Measurements from ENCODE around the gene TBX18.

TBX18 gene

DNA sequence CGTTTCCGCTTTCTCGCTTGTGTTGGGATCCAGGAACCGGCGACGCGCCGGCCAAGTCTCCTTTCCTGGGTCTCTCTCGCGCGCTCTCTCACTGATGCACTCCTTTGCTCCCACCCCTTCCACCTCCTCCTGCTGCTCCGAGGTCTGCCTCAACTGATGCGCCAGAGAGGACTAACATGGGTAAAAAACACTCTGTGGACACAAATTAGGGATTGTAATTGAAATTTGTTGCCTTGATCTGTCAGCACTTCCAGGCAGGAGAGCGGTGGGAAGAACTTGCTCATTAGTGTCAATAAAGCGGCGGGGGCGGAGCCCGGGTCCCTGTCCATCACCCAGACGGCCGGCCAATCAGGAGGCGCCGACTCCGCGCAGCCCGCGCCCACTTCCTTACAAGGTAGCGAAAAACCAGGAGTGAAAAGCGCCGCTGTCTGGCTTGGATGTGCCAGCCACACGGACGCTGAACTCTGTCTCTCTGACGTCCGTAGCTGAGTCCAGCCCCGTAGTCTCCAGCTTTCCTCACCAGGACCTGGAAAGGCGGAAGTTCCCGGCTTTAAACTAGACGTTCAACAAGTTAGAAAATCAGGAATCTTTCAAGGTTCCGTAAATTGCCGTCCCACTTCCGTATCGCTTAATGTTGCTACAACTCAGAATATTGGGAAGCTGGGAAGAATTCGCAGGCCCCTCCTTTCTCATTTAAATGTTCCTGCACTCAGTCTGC lies at the start of gene TBX18:
Gene TBX18 (minus strand): TSS at position 267 of the 718 bp plus-strand sequence. CDS start 417 bp downstream, outside the sequence.
- peak; percentile 60 to 73 (median 68) for DNase-seq

DNA sequence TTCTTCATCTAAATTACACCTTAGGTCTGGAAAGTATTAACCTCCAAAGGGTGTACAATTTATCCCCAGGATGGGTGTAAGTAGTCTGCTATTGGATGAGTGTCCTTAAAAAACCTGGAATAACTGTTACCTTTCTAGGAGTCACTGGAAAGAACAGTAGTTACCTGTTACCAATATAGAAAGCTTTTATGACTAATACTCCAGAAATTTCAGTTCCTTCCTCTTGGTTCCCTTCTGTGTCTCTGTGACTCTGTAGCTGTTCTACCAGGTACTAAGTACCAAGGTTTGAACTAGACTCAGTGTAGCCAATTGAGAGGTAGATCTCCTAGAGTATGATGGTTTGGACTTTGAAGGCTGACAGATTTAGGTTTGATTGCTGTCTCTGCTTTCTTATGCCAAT lies 47.0 kb upstream of the TBX18 start:
- DNase-seq = no peak

- DNase-seq = no peak
These were observed 45.1 kb upstream of the TBX18 start for GRCh38 chr6:84809455-84809854.

DNA sequence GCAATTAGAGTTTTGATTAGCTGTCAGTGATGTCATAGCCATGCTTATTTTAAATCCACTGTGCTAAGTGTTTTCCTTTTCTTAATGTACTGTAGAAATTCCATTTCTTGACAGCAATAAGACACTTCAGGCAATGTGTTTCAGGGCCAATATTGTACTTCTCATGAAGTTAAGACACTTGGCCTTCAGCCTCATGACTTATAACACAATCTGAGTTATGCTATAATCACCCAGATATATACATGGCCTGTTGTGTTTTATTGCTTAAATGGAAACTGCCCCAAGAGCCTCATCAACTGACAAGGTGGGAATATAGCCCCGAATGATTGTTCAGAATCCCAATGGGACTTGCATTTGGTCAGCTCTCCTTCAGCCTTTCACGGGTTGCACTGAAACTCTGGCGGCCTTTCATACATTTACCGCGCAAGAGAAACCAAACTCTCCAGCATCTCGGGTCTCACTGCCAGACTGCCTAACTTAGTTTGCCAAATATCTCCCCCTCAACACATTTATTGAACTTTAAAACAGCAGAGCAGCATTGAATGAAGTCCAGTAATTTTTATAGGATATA lies 44.2 kb upstream of the TBX18 start:
- DNase-seq = no peak

DNA sequence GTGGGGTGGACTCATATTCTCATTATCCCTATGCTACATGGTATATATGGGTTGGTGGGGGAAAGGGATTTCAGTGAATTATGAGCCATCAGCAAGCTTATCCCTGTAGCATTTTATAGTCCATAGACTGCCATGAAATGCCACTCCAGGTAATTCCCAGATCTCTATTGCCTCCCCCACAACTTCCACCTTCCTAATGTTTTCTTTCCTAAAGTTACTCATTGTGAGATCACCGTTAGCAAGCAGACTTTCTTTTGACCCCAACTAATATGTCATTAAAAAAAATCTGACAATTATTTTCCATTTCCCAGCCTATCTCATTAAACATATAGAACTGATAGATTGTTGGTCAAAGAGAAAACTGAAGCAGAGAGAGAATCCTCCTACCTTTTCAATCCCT lies 40.7 kb upstream of the TBX18 start:
- DNase-seq = no peak

DNA sequence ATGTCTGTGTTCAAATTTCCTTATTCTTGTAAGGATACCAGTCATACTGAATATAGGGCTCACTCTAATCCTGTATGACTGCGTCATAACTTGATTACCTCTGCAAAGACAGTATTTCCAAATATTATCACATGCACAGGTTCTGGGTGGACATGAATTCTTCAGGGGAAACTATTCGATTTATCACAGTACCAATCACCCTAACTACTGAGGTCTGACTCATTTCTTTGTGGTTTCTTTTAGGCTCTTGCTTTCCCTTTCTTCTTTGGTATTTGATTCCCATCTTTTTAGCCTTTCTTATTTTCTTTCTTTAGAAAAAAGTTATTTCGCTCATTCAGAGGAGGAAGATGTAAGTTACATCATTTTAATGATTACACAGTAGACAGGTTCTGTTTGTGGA lies 40.3 kb upstream of the TBX18 start:
- DNase-seq = no peak

DNA sequence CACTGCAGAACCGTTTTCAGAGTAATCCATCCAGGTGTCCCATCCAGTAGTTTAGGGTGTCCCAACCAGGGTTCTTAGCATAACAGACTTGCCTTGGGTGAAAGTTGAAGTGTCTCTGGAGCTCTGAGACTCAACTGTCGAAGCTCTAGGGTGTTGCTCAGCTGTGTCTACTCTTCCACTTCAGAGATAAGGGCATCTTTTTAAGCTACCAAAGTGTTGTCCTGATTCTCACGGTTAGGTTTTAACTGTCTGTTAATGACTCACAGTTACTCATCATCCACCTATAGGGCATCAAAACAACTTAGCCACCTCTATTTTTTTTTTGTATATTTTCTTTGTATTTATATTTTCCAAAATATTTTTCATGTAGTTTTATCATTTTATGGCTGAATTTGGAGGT lies 36.9 kb upstream of the TBX18 start:
- no peak for DNase-seq

- no peak for DNase-seq
These were observed 33.9 kb upstream of the TBX18 start for GRCh38 chr6:84798257-84798656.

DNA sequence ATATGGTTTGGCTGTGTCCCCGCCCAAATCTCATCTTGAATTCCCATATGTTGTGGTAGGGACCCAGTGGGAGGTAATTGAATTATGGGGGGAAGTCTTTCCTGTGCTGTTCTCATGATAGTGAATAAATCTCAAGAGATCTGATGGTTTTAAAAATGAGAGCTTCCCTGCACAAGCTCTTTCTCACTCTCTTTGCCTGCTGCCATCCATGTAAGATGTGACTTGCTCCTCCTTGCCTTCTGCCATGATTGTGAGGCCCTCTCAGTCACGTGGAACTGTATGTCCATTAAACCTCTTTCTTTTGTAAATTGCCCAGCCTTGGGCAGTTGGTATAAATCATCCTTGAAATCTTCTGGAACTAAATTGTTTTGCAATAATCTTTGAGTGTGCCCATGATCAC lies 31.9 kb upstream of the TBX18 start:
- no peak for DNase-seq

GRCh38 chr6:84791927-84792326 lies 27.5 kb upstream of the TBX18 start:
- DNase-seq = no peak

- DNase-seq = no peak
These were observed 26.8 kb upstream of the TBX18 start for GRCh38 chr6:84791233-84791632.

GRCh38 chr6:84789170-84789569 lies 24.8 kb upstream of the TBX18 start:
- no peak for DNase-seq

GRCh38 chr6:84788689-84789088 lies 24.3 kb upstream of the TBX18 start:
- no peak for DNase-seq

DNA sequence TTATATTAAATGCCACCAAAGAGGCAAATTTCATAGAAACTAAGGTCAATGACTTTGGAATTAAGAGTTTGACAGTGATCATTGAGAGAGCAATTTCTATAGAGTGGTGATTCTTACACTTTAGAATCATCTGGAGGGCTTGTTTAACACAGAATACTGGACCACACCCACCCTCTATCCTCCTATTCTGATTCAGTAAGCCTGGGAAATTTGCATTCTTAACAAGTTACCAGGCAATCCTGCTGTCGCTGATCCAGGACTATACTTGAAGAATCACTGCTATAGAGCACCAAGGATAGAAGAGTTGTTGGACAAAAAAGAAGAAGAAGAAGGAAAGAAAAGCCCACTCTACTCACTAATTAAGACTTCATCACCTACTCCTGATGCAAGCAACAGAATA lies 21.3 kb upstream of the TBX18 start:
- no peak for DNase-seq

- DNase-seq = no peak
These were observed 15.5 kb upstream of the TBX18 start for GRCh38 chr6:84779917-84780316.

DNA sequence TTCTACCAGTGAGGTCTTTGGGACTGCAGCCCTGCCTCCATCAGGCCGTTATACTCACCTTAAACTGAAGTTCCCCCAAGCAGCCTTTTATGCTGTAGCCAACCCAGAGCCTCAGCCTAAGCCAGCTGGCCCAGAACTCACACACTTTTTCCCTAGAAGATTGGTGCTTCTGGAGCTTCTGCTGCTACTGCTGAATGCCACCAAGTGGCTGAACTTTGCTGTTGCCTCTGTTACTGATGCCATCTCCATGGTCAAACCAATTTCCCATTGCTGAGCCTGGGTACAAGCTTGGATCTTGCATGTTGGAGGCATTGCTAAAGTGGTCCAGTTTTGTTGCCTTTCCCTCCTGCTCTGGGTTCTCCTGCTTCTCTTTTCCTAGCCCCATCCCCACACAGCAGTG lies 15.0 kb upstream of the TBX18 start:
- no peak for DNase-seq

DNA sequence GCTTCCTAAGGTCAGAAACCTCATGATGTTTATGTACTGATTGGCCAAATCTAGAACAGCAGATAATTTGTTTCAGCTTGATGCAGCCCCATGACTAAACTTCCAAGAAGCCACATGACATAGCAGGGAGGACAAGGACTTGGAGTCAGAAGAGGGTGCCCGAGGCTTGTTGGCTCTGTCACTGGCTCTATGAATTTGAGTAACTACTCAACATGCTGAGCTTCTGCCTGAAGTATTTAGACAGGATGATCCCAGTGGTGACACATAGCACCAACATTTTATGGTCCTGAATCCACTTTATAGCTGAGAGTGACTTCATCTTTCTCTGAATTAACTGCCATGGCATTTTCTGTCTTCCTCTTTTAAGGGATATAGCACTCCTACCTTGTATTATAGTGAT lies 13.5 kb upstream of the TBX18 start:
- no peak for DNase-seq

DNA sequence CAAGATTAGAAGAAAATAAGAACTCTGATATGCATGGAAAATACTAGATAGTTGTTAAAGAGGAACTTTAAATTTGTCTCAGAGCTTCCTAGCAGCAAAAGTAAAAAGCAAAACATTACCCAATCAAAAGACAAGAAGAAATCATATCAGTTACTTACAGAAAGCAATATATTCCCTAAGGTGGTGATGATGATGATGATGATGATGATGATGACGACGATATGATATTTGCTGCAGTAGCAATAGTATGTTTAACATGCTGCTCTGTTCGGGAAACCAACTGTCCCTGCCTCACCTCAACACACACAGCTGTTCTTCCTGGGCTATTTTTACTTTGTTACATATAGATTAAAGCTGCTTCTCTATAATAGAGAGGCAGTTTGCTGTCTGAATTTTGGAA lies 12.0 kb upstream of the TBX18 start:
- no peak for DNase-seq

DNA sequence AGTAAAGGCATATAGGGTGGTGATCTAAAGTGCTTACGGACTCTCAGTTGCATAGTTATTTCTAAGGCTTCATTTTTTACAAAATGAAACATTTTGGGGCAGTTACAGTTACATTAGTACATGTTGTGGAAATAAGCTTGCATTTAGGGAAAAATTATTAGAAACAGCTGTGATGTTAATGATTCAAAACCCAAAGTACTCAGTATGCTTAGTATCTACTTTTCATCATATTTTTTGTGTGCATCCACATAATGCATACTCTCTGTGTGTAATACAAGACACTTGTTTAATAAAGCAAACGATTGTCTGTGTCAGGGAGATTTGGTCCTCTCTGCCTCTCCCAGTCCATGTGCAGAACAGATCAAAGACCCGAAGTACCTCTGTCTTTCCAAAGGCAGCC lies 11.4 kb upstream of the TBX18 start:
- DNase-seq = no peak

- DNase-seq = no peak
These were observed 10.5 kb upstream of the TBX18 start for GRCh38 chr6:84774985-84775284.

DNA sequence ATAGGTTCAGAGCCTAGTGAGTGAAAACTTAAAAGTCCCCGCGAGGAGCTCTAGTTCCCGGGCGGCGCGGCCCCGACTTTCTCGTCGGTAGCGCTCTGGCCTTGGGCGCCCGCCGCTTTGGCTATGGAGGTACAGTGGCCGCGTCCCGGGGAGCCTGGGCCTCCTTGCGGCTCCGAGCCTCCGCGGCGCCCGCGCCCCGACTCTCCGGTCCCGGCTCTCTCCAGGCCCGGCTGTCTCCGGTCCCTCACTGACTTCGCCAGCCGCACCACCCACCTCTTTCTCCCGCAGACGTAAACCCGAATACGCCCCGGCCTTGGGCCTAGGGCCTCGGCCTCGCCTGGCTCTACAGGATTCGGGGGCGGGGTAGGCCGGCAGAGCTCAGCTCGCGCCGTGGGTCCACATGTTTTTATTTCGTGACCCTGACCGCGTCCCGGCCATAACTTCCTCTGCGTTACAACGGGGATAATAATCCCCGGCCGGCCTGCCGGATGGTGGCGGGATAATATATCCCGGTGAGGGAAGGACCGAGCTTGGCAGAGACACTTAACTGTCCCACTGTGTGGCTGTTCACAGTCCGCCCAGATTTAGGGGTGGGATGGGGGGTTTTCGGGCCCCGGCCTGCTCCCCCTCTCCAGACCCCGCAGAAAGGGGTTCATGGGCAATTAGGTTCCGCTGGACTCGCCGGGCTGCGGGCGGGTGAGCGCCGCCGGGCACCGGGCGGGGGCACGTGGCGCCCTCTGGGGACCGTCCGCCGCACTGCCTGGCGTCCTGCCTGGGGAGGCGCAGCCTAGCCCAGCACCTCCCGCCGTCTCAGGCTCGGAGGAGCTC lies 10.0 kb upstream of the TBX18 start:
- DNase-seq = peak in 1 of 3 donors; percentile 62

DNA sequence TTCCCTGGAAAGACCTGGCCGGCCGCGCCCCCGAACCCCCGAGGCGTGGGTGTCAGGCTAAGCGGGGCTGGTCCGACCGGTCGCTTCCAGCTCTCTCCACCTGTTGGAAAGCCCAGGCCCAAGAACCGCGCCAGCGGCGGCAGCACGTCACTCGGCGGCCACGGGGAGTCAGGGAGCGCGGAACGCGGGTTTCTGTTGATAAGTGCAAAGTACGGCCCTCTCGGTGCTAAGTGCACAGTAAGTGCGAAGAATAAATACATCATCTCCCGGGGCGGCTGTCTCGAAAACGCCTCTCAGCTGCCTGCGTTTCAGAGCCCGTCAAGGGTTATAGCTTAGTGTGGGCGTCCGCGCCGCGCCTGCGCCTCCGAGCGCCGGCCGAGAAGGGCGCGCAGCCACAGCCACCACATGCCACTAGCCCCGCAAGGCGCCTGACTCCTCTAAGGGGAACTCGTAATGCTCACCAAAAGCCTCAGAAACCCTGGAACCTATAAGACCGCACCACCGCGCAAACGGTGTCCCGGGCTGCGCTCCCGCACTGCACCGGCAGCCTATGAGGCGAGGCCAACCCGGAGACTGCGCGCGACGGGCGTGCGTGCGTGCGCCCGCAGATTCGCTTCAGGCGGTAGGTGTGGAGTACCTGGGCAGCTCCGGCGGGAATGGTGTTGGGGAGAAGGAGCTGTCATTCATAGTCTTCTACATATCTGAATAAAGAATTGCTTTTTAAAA lies 9.2 kb upstream of the TBX18 start:
- DNase-seq = peak in 1 of 3 donors; percentile 16

DNA sequence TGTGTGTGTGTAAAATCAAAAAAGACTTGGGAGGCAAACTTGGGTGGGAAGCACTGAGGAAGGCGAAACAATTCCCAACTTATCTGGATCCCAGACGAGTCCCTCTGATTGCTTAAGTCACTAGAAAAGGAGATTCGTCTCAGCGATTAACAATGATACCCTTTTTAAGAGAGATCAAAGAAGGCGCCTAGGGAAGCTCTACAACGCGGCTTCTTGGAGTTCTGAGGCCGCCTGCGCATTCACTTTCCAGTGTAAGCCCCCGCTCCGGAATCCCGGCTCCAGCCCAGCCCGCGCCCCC lies 8.7 kb upstream of the TBX18 start:
- no peak for DNase-seq

Measured in suppressor macrophage treated with lipopolysaccharide for 1 hour (primary cell).